MM.1S (cell line): Measurements from ENCODE around the gene AMIGO3.

ENCODE experiments used
- DNase-seq: peaks from one replicate; pipeline ENCODE4 v3.0.0-alpha.2; 2015
- H2AFZ ChIP-seq: fragments of 300-600 bp; sonication (generic); 2 replicates; pipeline ENCODE4 v1.6.0; 2016; ENCODE audit warnings: antibody characterized with exemption, low read length
- H3F3A ChIP-seq: fragments of 300-600 bp; sonication (generic); 2 replicates; pipeline ENCODE4 v1.6.1; 2016; ENCODE audit warnings: mild to moderate bottlenecking, antibody characterized with exemption, low read length, moderate library complexity, mixed read lengths; ENCODE audit not compliant: insufficient read depth
- H3K27ac ChIP-seq: fragments of 300-600 bp; sonication (generic); 2 replicates; pipeline ENCODE4 v1.5.1; 2016; ENCODE audit warnings: mild to moderate bottlenecking, low read length
- H3K27me3 ChIP-seq: fragments of 300-600 bp; sonication (generic); replicated peaks from 2 replicates; pipeline ENCODE4 v1.6.0; 2016; ENCODE audit warnings: low read length; ENCODE audit not compliant: insufficient read depth
- H3K36me3 ChIP-seq: fragments of 300-600 bp; sonication (generic); replicated peaks from 2 replicates; pipeline ENCODE4 v1.6.1; 2016; ENCODE audit warnings: mild to moderate bottlenecking, low read length, mixed read lengths; ENCODE audit not compliant: insufficient read depth
- H3K4me1 ChIP-seq: fragments of 300-600 bp; sonication (generic); 2 replicates; pipeline ENCODE4 v1.6.1; 2016; ENCODE audit warnings: low read length, mixed read lengths
- H3K4me2 ChIP-seq: fragments of 300-600 bp; sonication (generic); 2 replicates; pipeline ENCODE4 v1.6.0; 2016; ENCODE audit warnings: low read depth, low read length
- H3K4me3 ChIP-seq: fragments of 300-600 bp; sonication (generic); 2 replicates; pipeline ENCODE4 v1.5.1; 2016; ENCODE audit warnings: low read length, mixed read lengths
- H3K79me2 ChIP-seq: fragments of 300-600 bp; sonication (generic); 2 replicates; pipeline ENCODE4 v1.6.1; 2016; ENCODE audit warnings: mixed run types, low read length, mixed read lengths
- H3K9ac ChIP-seq: fragments of 300-600 bp; sonication (generic); 2 replicates; pipeline ENCODE4 v1.6.1; 2016; ENCODE audit warnings: low read length, mixed read lengths
- H3K9me2 ChIP-seq: fragments of 300-600 bp; sonication (generic); replicated peaks from 2 replicates; pipeline ENCODE4 v1.6.1; 2016; ENCODE audit warnings: mild to moderate bottlenecking, low read length, mixed read lengths; ENCODE audit not compliant: insufficient read depth
- H3K9me3 ChIP-seq: fragments of 300-600 bp; sonication (generic); replicated peaks from 2 replicates; pipeline ENCODE4 v1.6.1; 2016; ENCODE audit warnings: mild to moderate bottlenecking, low read length, mixed read lengths; ENCODE audit not compliant: insufficient read depth
- H4K20me1 ChIP-seq: fragments of 300-600 bp; sonication (generic); 2 replicates; pipeline ENCODE4 v1.6.1; 2016; ENCODE audit warnings: mild to moderate bottlenecking, low read length, moderate library complexity, mixed read lengths; ENCODE audit not compliant: insufficient read depth
- CTCF ChIP-seq: fragments of 300-600 bp; sonication (generic); IDR thresholded peaks from 2 replicates; pipeline ENCODE4 v1.5.1; 2016; ENCODE audit warnings: antibody characterized with exemption, low read length, mixed read lengths
- EZH2 ChIP-seq: fragments of 300-600 bp; sonication (generic); optimal IDR thresholded peaks from 2 replicates; pipeline ENCODE3; 2017; ENCODE audit warnings: low read depth, mild to moderate bottlenecking, antibody characterized with exemption, low read length, mixed read lengths
- EZH2phosphoT487 ChIP-seq: fragments of 300-600 bp; sonication (generic); IDR thresholded peaks from 2 replicates; pipeline ENCODE4 v1.6.1; 2018; ENCODE audit warnings: antibody characterized with exemption, low read length

Gene AMIGO3

GRCh38 chr3:49707113-49707480 is 12.4 kb downstream of the AMIGO3 start:
- no peak overlapping the region for H3K9ac ChIP-seq
- no peak overlapping the region for H3K4me3 ChIP-seq
- no peaks in the 10 kb centered on the region for H3K4me1 ChIP-seq
- no peaks in the 10 kb centered on the region for H3K27me3 ChIP-seq
- H2AFZ ChIP-seq: no peak overlapping the region
- no peaks in the 10 kb centered on the region for H3K9me3 ChIP-seq
- H3F3A ChIP-seq: no peaks in the 10 kb centered on the region
- no peak for DNase-seq
- H3K36me3 ChIP-seq: no peaks in the 10 kb centered on the region
- H4K20me1 ChIP-seq: no peaks in the 10 kb centered on the region
- H3K4me2 ChIP-seq: no peak overlapping the region
- no peaks in the 10 kb centered on the region for H3K79me2 ChIP-seq
- H3K9me2 ChIP-seq: no peaks in the 10 kb centered on the region
- no peak for TF ChIP-seq EZH2phosphoT487
- TF ChIP-seq EZH2: no peak
- TF ChIP-seq CTCF: no peak
- no peak overlapping the region for H3K27ac ChIP-seq

GRCh38 chr3:49706456-49707112 is 12.9 kb downstream of the AMIGO3 start:
- no peak for DNase-seq
- H3K4me3 ChIP-seq: no peak overlapping the region
- no peaks in the 10 kb centered on the region for H3K79me2 ChIP-seq
- no peak for TF ChIP-seq EZH2phosphoT487
- no peak for TF ChIP-seq CTCF
- TF ChIP-seq EZH2: no peak
- no peak overlapping the region for H2AFZ ChIP-seq
- no peaks in the 10 kb centered on the region for H3K36me3 ChIP-seq
- H3K9me2 ChIP-seq: no peaks in the 10 kb centered on the region
- H3K9me3 ChIP-seq: no peaks in the 10 kb centered on the region
- H3K4me1 ChIP-seq: no peaks in the 10 kb centered on the region
- no peaks in the 10 kb centered on the region for H3F3A ChIP-seq
- H3K4me2 ChIP-seq: no peak overlapping the region
- no peak overlapping the region for H3K9ac ChIP-seq
- no peaks in the 10 kb centered on the region for H3K27me3 ChIP-seq
- H3K27ac ChIP-seq: no peak overlapping the region
- no peaks in the 10 kb centered on the region for H4K20me1 ChIP-seq

GRCh38 chr3:49705390-49705960 is 14.0 kb downstream of the AMIGO3 start:
- H3K9ac ChIP-seq: no peak overlapping the region
- no peak overlapping the region for H2AFZ ChIP-seq
- H3K36me3 ChIP-seq: no peaks in the 10 kb centered on the region
- H3K27ac ChIP-seq: no peak overlapping the region
- no peaks in the 10 kb centered on the region for H3F3A ChIP-seq
- no peak overlapping the region for H3K4me2 ChIP-seq
- H3K4me1 ChIP-seq: no peaks in the 10 kb centered on the region
- H3K9me3 ChIP-seq: no peaks in the 10 kb centered on the region
- TF ChIP-seq CTCF (no peak), EZH2phosphoT487 (no peak), EZH2 (no peak)
- H3K79me2 ChIP-seq: no peaks in the 10 kb centered on the region
- H3K9me2 ChIP-seq: no peaks in the 10 kb centered on the region
- DNase-seq: no peak
- H3K4me3 ChIP-seq: no peak overlapping the region
- no peaks in the 10 kb centered on the region for H4K20me1 ChIP-seq
- no peaks in the 10 kb centered on the region for H3K27me3 ChIP-seq
